Liver (tissue), 9 donors: ENCODE results near the gene BARHL1. TPM values are rescaled to one million over a fixed set of nuclear protein-coding genes. Genes with fewer than 3 reads are reported as not detected.

Experiments used
- DNase-seq: peaks from one replicate; pipeline ENCODE4 v3.0.0-alpha.2; 2017; ENCODE audit warnings: low spot score
- H3K27ac ChIP-seq, 2 donors: one replicate each; pipeline ENCODE4 v1.7.0; 2013; ENCODE audit warnings: inconsistent platforms in 2 of 2, low read length in 2 of 2, control low read depth in 1 of 2, low read depth in 1 of 2, mild to moderate bottlenecking in 1 of 2
- H3K27me3 ChIP-seq, 4 donors: one replicate each; pipeline versions ENCODE4 v1.6.1 to v1.7.0; 2013; ENCODE audit warnings: low read length in 3 of 4, inconsistent platforms in 1 of 4, mild to moderate bottlenecking in 1 of 4, moderate library complexity in 1 of 4; ENCODE audit not compliant: control insufficient read depth in 4 of 4, insufficient read depth in 4 of 4
- H3K36me3 ChIP-seq, 4 donors: one replicate each; pipeline versions ENCODE4 v1.6.1 to v1.7.0; 2013; ENCODE audit warnings: low read length in 3 of 4, mild to moderate bottlenecking in 3 of 4, low read depth in 1 of 4, moderate library complexity in 1 of 4; ENCODE audit not compliant: control insufficient read depth in 4 of 4, insufficient read depth in 3 of 4
- H3K4me1 ChIP-seq, 4 donors: one replicate each; pipeline versions ENCODE4 v1.6.1 to v1.7.0; 2013; ENCODE audit warnings: low read length in 3 of 4, mild to moderate bottlenecking in 3 of 4, moderate library complexity in 1 of 4; ENCODE audit not compliant: control insufficient read depth in 4 of 4, insufficient read depth in 4 of 4
- H3K4me3 ChIP-seq, 3 donors: one replicate each; pipeline versions ENCODE4 v1.6.1 to v1.7.0; 2013; ENCODE audit warnings: low read length in 3 of 3, control low read depth in 1 of 3, low read depth in 1 of 3, mild to moderate bottlenecking in 1 of 3
- H3K9ac ChIP-seq, 2 donors: one replicate each; pipeline ENCODE4 v1.7.0; 2013; ENCODE audit warnings: low read length in 2 of 2, mild to moderate bottlenecking in 2 of 2, moderate library complexity in 2 of 2, control low read depth in 1 of 2, low read depth in 1 of 2
- H3K9me3 ChIP-seq, 4 donors: one replicate each; pipeline versions ENCODE4 v1.6.1 to v1.7.0; 2013; ENCODE audit warnings: low read length in 3 of 4; ENCODE audit not compliant: control insufficient read depth in 4 of 4
- EGR1 ChIP-seq, 2 donors: IDR thresholded peaks; 2 replicates each; pipeline ENCODE4 v1.6.1; 2016 to 2018; ENCODE audit warnings: antibody characterized with exemption in 2 of 2, low read depth in 2 of 2
- FOXA1 ChIP-seq: IDR thresholded peaks from 2 replicates; pipeline ENCODE4 v1.6.1; 2016; ENCODE audit warnings: antibody characterized with exemption
- FOXA2 ChIP-seq: IDR thresholded peaks from 2 replicates; pipeline ENCODE4 v1.6.1; 2016; ENCODE audit warnings: antibody characterized with exemption
- HNF4A ChIP-seq, 2 donors: conservative IDR thresholded peaks; 2 replicates each; pipeline ENCODE4 v1.6.1; 2016; ENCODE audit warnings: antibody characterized with exemption in 2 of 2, mild to moderate bottlenecking in 2 of 2
- HNF4G ChIP-seq: IDR thresholded peaks from 2 replicates; pipeline ENCODE4 v1.6.1; 2016; ENCODE audit warnings: antibody characterized with exemption
- JUND ChIP-seq, 2 donors: IDR thresholded peaks; 2 replicates each; pipeline ENCODE4 v1.6.1; 2016; ENCODE audit warnings: antibody characterized with exemption in 2 of 2
- NR2F2 ChIP-seq: IDR thresholded peaks from 2 replicates; pipeline ENCODE4 v1.6.1; 2016; ENCODE audit warnings: antibody characterized with exemption
- RAD21 ChIP-seq, 2 donors: IDR thresholded peaks; 2 replicates each; pipeline ENCODE4 v1.6.1; 2016; ENCODE audit warnings: antibody characterized with exemption in 2 of 2, mild to moderate bottlenecking in 2 of 2
- RXRA ChIP-seq, 2 donors: IDR thresholded peaks; 2 replicates each; pipeline ENCODE4 v1.6.1; 2017 to 2018; ENCODE audit warnings: antibody characterized with exemption in 2 of 2, mild to moderate bottlenecking in 1 of 2
- SP1 ChIP-seq: IDR thresholded peaks from 2 replicates; pipeline ENCODE4 v1.6.1; 2018; ENCODE audit warnings: antibody characterized with exemption, mild to moderate bottlenecking
- TAF1 ChIP-seq: conservative IDR thresholded peaks from 2 replicates; pipeline ENCODE4 v1.6.1; 2016; ENCODE audit warnings: antibody characterized with exemption, mild to moderate bottlenecking
- WGBS: extraction: QIAGEN DNeasy Blood & Tissue Kit; methylation state at CpG from one replicate; pipeline ENCODE4 v1.1.7; 2013; 5-methylcytosine and 5-hydroxymethylcytosine counted together
- polyA plus RNA-seq, 2 donors: library from polyadenylated mRNA; stranded (reverse) in 1 of 2; unstranded in 1 of 2; fragments of 200-250 nt in 1 of 2; fragments of >200 nt in 1 of 2; fragmentation: Nextera tagmentation in 1 of 2; extraction: Ambion mirVana in 1 of 2; gene quantifications; one replicate each; pipeline versions ENCODE4 v1.2.1 to v1.2.3, GENCODE V29; 2013 to 2015
- total RNA-seq, 2 donors: library from RNA; depleted of rRNA; stranded (reverse); fragments of >200 nt; gene quantifications; one replicate each; pipeline ENCODE4 v1.2.3, GENCODE V29; 2014
- TF ChIP-seq, protein P1 (sequence below): IDR thresholded peaks from 2 replicates; pipeline ENCODE4 v1.6.1; 2016; ENCODE audit warnings: antibody characterized with exemption, mild to moderate bottlenecking
- TF ChIP-seq, protein P2 (sequence below): IDR thresholded peaks from 2 replicates; pipeline ENCODE4 v1.6.1; 2016; ENCODE audit warnings: antibody characterized with exemption
- TF ChIP-seq, protein P3 (sequence below): fragments of 150-350 bp; IDR thresholded peaks from 2 replicates; pipeline ENCODE4 v1.5.1; 2017; ENCODE audit warnings: improper control_type of control experiment, low read depth, low read length; ENCODE audit not compliant: missing input control
- TF ChIP-seq, protein P4 (sequence below): IDR thresholded peaks from 2 replicates; pipeline ENCODE4 v1.6.1; 2016; ENCODE audit warnings: antibody characterized with exemption
- TF ChIP-seq, protein P5 (sequence below): IDR thresholded peaks from 2 replicates; pipeline ENCODE4 v1.6.1; 2016; ENCODE audit warnings: antibody characterized with exemption
- donor health status: healthy.
- donor health status: healthy.
- donor health status: healthy.
- donor health status: healthy.
- donor health status: healthy.

The BARHL1 gene
- total and polyA plus RNA-seq, 4 donors, result not detected

DNA sequence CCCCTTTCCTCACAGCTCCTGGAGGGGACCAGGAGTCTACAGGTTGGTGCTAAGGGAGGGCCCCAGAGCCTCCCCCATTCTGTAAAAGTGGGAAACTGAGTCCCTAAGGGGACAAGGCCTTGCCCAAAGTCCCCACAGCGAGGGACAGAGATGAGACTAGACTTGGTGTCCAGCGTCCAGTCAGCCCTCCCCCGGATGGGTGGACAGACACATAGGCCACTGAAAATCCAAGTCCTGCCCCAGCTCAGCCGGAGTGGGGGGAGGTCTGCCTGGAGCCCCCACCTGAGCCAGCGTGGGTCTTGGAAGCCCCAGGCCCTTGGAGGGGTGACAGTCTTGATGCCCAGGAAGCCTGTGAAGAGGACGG, 5.2 kb downstream of the BARHL1 start:
- no peaks in the 10 kb centered on the region for H3K9me3 ChIP-seq
- H3K27ac ChIP-seq, result no peak overlapping the region
- no peak overlapping the region for H3K9ac ChIP-seq
- H3K27me3 ChIP-seq, result peaks cover 9 to 52% (median 21%) of the 10 kb centered on the region in 4 donors
- DNase-seq, result no peak
- TF ChIP-seq TAF1 (no peak), FOXA1 (no peak), NR2F2 (no peak), JUND (IDR thresholded peaks at IDR 0.05) (no peak)
- no peaks in the 10 kb centered on the region for H3K36me3 ChIP-seq
- H3K4me1 ChIP-seq, result peaks cover 0 to 5% (median 2%) of the 10 kb centered on the region in 4 donors
- no peak overlapping the region for H3K4me3 ChIP-seq
- 13% methylated on average over 6 of the region's 6 CpGs for WGBS

DNA sequence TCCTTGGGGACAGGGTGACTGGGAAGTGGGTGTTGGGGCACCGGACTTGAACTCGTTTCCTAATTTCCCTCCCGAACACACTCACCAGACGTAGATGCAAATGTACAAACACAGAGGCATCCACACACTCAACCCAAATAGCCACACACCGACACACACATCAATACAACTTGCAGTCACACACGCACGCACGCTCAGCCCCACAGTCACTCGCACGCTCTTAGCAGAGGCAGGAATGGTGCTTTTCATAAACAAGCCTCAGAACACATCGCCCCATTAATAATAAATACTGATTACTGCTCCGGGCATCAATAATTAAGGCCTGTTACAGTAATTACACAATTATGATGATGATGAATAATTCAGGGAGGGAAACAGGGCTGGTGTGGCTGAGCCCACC, 5.7 kb downstream of the BARHL1 start:
- Histone ChIP-seq H3K27ac (no peak overlapping the region), H3K4me3 (no peak overlapping the region), H3K9ac (no peak overlapping the region), H3K36me3 (no peaks in the 10 kb centered on the region), H3K4me1 (peaks cover 0 to 5% (median 2%) of the 10 kb centered on the region in 4 donors), H3K27me3 (peaks cover 6 to 47% (median 20%) of the 10 kb centered on the region in 4 donors), H3K9me3 (no peaks in the 10 kb centered on the region)
- WGBS, result 32% methylated on average over 12 of the region's 12 CpGs
- TF ChIP-seq HNF4G (no peak), FOXA2 (no peak), TAF1 (no peak), HNF4A (conservative IDR thresholded peaks at IDR 0.05) (no peak), RXRA (IDR thresholded peaks at IDR 0.05) (no peak), JUND (IDR thresholded peaks at IDR 0.05) (no peak), EGR1 (IDR thresholded peaks at IDR 0.05; ENCODE audit: low read depth in 2 of 2) (no peak), SP1 (no peak), RAD21 (IDR thresholded peaks at IDR 0.05) (no peak), NR2F2 (no peak)
- TF ChIP-seq, protein P1, sequence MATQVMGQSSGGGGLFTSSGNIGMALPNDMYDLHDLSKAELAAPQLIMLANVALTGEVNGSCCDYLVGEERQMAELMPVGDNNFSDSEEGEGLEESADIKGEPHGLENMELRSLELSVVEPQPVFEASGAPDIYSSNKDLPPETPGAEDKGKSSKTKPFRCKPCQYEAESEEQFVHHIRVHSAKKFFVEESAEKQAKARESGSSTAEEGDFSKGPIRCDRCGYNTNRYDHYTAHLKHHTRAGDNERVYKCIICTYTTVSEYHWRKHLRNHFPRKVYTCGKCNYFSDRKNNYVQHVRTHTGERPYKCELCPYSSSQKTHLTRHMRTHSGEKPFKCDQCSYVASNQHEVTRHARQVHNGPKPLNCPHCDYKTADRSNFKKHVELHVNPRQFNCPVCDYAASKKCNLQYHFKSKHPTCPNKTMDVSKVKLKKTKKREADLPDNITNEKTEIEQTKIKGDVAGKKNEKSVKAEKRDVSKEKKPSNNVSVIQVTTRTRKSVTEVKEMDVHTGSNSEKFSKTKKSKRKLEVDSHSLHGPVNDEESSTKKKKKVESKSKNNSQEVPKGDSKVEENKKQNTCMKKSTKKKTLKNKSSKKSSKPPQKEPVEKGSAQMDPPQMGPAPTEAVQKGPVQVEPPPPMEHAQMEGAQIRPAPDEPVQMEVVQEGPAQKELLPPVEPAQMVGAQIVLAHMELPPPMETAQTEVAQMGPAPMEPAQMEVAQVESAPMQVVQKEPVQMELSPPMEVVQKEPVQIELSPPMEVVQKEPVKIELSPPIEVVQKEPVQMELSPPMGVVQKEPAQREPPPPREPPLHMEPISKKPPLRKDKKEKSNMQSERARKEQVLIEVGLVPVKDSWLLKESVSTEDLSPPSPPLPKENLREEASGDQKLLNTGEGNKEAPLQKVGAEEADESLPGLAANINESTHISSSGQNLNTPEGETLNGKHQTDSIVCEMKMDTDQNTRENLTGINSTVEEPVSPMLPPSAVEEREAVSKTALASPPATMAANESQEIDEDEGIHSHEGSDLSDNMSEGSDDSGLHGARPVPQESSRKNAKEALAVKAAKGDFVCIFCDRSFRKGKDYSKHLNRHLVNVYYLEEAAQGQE, result no peak
- TF ChIP-seq, protein P2, sequence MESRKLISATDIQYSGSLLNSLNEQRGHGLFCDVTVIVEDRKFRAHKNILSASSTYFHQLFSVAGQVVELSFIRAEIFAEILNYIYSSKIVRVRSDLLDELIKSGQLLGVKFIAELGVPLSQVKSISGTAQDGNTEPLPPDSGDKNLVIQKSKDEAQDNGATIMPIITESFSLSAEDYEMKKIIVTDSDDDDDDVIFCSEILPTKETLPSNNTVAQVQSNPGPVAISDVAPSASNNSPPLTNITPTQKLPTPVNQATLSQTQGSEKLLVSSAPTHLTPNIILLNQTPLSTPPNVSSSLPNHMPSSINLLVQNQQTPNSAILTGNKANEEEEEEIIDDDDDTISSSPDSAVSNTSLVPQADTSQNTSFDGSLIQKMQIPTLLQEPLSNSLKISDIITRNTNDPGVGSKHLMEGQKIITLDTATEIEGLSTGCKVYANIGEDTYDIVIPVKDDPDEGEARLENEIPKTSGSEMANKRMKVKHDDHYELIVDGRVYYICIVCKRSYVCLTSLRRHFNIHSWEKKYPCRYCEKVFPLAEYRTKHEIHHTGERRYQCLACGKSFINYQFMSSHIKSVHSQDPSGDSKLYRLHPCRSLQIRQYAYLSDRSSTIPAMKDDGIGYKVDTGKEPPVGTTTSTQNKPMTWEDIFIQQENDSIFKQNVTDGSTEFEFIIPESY, result no peak
- TF ChIP-seq, protein P3, sequence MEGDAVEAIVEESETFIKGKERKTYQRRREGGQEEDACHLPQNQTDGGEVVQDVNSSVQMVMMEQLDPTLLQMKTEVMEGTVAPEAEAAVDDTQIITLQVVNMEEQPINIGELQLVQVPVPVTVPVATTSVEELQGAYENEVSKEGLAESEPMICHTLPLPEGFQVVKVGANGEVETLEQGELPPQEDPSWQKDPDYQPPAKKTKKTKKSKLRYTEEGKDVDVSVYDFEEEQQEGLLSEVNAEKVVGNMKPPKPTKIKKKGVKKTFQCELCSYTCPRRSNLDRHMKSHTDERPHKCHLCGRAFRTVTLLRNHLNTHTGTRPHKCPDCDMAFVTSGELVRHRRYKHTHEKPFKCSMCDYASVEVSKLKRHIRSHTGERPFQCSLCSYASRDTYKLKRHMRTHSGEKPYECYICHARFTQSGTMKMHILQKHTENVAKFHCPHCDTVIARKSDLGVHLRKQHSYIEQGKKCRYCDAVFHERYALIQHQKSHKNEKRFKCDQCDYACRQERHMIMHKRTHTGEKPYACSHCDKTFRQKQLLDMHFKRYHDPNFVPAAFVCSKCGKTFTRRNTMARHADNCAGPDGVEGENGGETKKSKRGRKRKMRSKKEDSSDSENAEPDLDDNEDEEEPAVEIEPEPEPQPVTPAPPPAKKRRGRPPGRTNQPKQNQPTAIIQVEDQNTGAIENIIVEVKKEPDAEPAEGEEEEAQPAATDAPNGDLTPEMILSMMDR, result no peak
- TF ChIP-seq, protein P4, sequence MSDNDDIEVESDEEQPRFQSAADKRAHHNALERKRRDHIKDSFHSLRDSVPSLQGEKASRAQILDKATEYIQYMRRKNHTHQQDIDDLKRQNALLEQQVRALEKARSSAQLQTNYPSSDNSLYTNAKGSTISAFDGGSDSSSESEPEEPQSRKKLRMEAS, result no peak
- TF ChIP-seq, protein P5, sequence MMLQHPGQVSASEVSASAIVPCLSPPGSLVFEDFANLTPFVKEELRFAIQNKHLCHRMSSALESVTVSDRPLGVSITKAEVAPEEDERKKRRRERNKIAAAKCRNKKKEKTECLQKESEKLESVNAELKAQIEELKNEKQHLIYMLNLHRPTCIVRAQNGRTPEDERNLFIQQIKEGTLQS, result no peak
- no peak for DNase-seq
